ENCODE data around the gene PLPPR2.
A peak's percentile ranks its signal among the peaks of the same experiment; 100 is the strongest.

PLPPR2 gene

DNA sequence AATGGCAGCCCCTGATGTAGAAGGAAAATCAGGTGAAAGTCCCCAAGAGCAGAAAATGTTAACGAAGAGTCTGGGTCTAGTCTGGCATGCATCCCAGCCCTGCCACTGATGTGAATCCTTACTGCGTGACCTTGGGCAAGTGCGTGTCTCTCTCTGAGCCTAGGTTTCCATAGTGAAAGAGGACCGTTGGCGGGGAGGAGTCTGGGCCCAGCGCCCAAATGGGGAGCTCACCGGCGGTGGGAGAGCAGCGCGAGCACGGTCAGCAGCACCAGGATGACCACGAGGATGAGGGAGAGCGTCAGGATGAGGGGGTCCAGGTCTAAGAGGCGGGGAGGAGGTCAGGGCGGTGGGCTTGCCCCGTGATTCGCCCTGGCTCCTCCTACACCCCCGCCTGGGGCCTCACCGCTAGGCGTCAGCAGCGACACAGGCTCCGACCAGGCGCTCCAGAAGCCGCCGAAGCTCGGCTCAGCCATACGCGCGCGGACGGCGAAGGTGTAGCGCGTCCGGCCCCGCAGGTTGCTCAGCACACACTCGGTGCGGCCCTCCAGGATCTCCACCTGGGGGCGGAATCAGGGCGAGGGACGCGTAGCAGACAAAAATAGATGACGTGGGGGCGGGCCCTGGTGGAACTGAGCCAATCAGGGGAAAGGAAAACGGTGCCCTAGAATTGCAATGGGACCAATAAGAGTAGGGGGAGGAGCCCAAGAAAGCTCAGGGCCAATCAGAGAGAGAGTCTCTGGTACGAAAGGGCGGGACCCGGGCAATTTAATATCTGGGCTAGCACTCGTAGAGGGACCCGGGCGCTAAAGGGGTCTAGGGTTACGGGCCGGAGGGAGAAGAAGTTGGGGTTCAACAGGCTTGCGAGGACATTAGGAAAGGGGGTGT lies 25.7 kb downstream of the PLPPR2 start:
- peaks cover 3% of the 10 kb centered on the region; the same call in 1 of the 2 replicates for H3K4me1 ChIP-seq
- H3K27me3 ChIP-seq: no peaks in the 10 kb centered on the region
- H3K36me3 ChIP-seq: no peaks in the 10 kb centered on the region
- H3K9me3 ChIP-seq: no peaks in the 10 kb centered on the region
- DNase-seq: peak; percentile 96
- peak overlapping the region; percentile 53 for H3K4me3 ChIP-seq (ENCODE audit: low read depth, low read length)
- TF ChIP-seq, protein P1, sequence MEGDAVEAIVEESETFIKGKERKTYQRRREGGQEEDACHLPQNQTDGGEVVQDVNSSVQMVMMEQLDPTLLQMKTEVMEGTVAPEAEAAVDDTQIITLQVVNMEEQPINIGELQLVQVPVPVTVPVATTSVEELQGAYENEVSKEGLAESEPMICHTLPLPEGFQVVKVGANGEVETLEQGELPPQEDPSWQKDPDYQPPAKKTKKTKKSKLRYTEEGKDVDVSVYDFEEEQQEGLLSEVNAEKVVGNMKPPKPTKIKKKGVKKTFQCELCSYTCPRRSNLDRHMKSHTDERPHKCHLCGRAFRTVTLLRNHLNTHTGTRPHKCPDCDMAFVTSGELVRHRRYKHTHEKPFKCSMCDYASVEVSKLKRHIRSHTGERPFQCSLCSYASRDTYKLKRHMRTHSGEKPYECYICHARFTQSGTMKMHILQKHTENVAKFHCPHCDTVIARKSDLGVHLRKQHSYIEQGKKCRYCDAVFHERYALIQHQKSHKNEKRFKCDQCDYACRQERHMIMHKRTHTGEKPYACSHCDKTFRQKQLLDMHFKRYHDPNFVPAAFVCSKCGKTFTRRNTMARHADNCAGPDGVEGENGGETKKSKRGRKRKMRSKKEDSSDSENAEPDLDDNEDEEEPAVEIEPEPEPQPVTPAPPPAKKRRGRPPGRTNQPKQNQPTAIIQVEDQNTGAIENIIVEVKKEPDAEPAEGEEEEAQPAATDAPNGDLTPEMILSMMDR (IDR thresholded peaks at IDR 0.05; ENCODE audit: low read depth, low read length): peak; percentile 67

GRCh38 chr19:11382898-11383705 lies 27.9 kb downstream of the PLPPR2 start:
- Histone ChIP-seq H3K4me1 (no peaks in the 10 kb centered on the region), H3K27me3 (no peaks in the 10 kb centered on the region), H3K36me3 (no peaks in the 10 kb centered on the region), H3K4me3 (ENCODE audit: low read depth, low read length) (peak overlapping the region; percentile 73), H3K9me3 (no peaks in the 10 kb centered on the region)
- TF ChIP-seq, protein P1 (IDR thresholded peaks at IDR 0.05; ENCODE audit: low read depth, low read length): peak; percentile 57
- DNase-seq: peak; percentile 66

DNA sequence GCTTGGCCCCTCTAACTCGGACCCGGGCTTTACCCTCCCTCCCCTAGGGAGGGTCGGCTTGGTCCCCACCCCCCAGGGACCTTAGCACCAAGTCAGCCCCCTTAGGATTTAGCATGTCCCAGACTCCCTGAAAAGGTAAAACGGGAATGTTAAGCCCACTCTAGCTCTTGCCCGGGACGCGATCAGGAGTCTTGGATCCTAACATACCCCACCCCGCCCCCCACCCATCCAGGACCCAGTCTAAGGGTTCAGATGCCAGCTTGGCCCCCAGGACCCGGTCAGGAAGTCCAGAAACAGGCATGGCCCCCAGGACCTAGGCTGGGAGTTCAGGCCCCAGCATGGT lies 28.4 kb downstream of the PLPPR2 start:
- H3K4me1 ChIP-seq: no peaks in the 10 kb centered on the region
- TF ChIP-seq, protein P1 (IDR thresholded peaks at IDR 0.05; ENCODE audit: low read depth, low read length): no peak
- H3K4me3 ChIP-seq (ENCODE audit: low read depth, low read length): peak overlapping the region; percentile 73
- H3K36me3 ChIP-seq: no peaks in the 10 kb centered on the region
- DNase-seq: no peak
- no peaks in the 10 kb centered on the region for H3K27me3 ChIP-seq
- H3K9me3 ChIP-seq: no peaks in the 10 kb centered on the region

- no peaks in the 10 kb centered on the region for H3K4me1 ChIP-seq
- H3K9me3 ChIP-seq: no peaks in the 10 kb centered on the region
- H3K4me3 ChIP-seq (ENCODE audit: low read depth, low read length): no peak overlapping the region
- no peak for DNase-seq
- H3K27me3 ChIP-seq: no peaks in the 10 kb centered on the region
- TF ChIP-seq, protein P1 (IDR thresholded peaks at IDR 0.05; ENCODE audit: low read depth, low read length): no peak
- H3K36me3 ChIP-seq: no peaks in the 10 kb centered on the region
Observed at GRCh38 chr19:11384778-11385129, 29.5 kb downstream of the PLPPR2 start.

- no peak overlapping the region for H3K4me3 ChIP-seq (ENCODE audit: low read depth, low read length)
- TF ChIP-seq, protein P1 (IDR thresholded peaks at IDR 0.05; ENCODE audit: low read depth, low read length): no peak
- H3K4me1 ChIP-seq: no peaks in the 10 kb centered on the region
- no peak for DNase-seq
- no peaks in the 10 kb centered on the region for H3K36me3 ChIP-seq
- no peaks in the 10 kb centered on the region for H3K9me3 ChIP-seq
- H3K27me3 ChIP-seq: no peaks in the 10 kb centered on the region
Observed at GRCh38 chr19:11387162-11388034, 32.2 kb downstream of the PLPPR2 start.

Measured in BE2C (cell line).